NCI-H774 (cell line): ENCODE results near the gene COQ8A.

Experiments
- DNase-seq: peaks from one replicate; lab custom pipeline; 2025; lab: John Stamatoyannopoulos, UW

COQ8A gene

GRCh38 chr1:226973898-226974543 lies 33.9 kb downstream of the COQ8A start:
- DNase-seq, result no peak

- DNase-seq, result no peak
These were observed 34.6 kb downstream of the COQ8A start for GRCh38 chr1:226974544-226975258.

- peak; percentile 83 for DNase-seq
These were observed 35.5 kb downstream of the COQ8A start for GRCh38 chr1:226975259-226976250.

- no peak for DNase-seq
These were observed 36.3 kb downstream of the COQ8A start for GRCh38 chr1:226976276-226976977.

GRCh38 chr1:226976978-226977642 lies 37.0 kb downstream of the COQ8A start:
- DNase-seq, result no peak

- no peak for DNase-seq
These were observed 37.7 kb downstream of the COQ8A start for GRCh38 chr1:226977643-226978431.

- DNase-seq, result no peak
These were observed 38.5 kb downstream of the COQ8A start for GRCh38 chr1:226978432-226979114.

GRCh38 chr1:226979115-226979516 lies 39.0 kb downstream of the COQ8A start:
- DNase-seq, result no peak

GRCh38 chr1:226979517-226980121 lies 39.5 kb downstream of the COQ8A start:
- DNase-seq, result no peak

GRCh38 chr1:226980122-226980560 lies 40.0 kb downstream of the COQ8A start:
- DNase-seq, result no peak

- no peak for DNase-seq
These were observed 40.7 kb downstream of the COQ8A start for GRCh38 chr1:226980565-226981385.

GRCh38 chr1:226981386-226981817 lies 41.3 kb downstream of the COQ8A start:
- no peak for DNase-seq

GRCh38 chr1:226981838-226982237 lies 41.7 kb downstream of the COQ8A start:
- no peak for DNase-seq

GRCh38 chr1:226982451-226983177 lies 42.5 kb downstream of the COQ8A start:
- no peak for DNase-seq

GRCh38 chr1:226983247-226983991 lies 43.3 kb downstream of the COQ8A start:
- DNase-seq, result no peak

GRCh38 chr1:226983992-226984364 lies 43.9 kb downstream of the COQ8A start:
- no peak for DNase-seq
